A549 (cell line): ENCODE measurements around the gene PDX1.
A peak's percentile ranks its signal among the peaks of the same experiment; 100 is the strongest.

ENCODE experiments used
- CEBPB ChIP-seq, 2 experiments: fragments of >200 bp in 1 of 2; sonication (Bioruptor Twin) in 1 of 2; formaldehyde crosslinking in 1 of 2; IDR thresholded peaks; 2 replicates each; pipeline ENCODE4 v1.6.1; 2012 to 2016
- CTCF ChIP-seq: fragments of >200 bp; sonication (Bioruptor Twin); formaldehyde crosslinking; IDR thresholded peaks from 3 replicates; pipeline ENCODE4 v1.5.1; 2016
- ELK1 ChIP-seq: fragments of 150-350 bp; IDR thresholded peaks from 2 replicates; pipeline ENCODE4 v1.6.1; 2014; ENCODE audit warnings: low read depth, mild to moderate bottlenecking, low read length
- JUN ChIP-seq, 2 experiments: fragments of >200 bp; sonication (Bioruptor Twin); formaldehyde crosslinking; IDR thresholded peaks; 2 replicates in 1 of 2; 3 replicates in 1 of 2; pipeline ENCODE4 v1.6.1; 2016 to 2017
- MAFK ChIP-seq: fragments of 450-650 bp; IDR thresholded peaks from 2 replicates; pipeline ENCODE4 v1.6.1; 2014; ENCODE audit not compliant: partially characterized antibody
- MAX ChIP-seq: IDR thresholded peaks from 2 replicates; pipeline ENCODE4 v1.6.1; 2012
- POLR2A ChIP-seq: IDR thresholded peaks from 2 replicates; pipeline ENCODE4 v1.6.1; 2012; ENCODE audit warnings: mild to moderate bottlenecking, low read length
- RCOR1 ChIP-seq: fragments of 150-350 bp; IDR thresholded peaks from 2 replicates; pipeline ENCODE4 v1.6.1; 2014; ENCODE audit warnings: antibody characterized with exemption, low read length, low read depth
- SMC3 ChIP-seq: fragments of >200 bp; sonication (Bioruptor Twin); formaldehyde crosslinking; IDR thresholded peaks from 3 replicates; pipeline ENCODE4 v1.6.1; 2018; ENCODE audit warnings: inconsistent platforms
- TFCP2L1 ChIP-seq: fragments of 250-450 bp; sonication (Bioruptor Pico); IDR thresholded peaks from 2 replicates; pipeline ENCODE4 v1.5.0; 2021; ENCODE audit warnings: mild to moderate bottlenecking
- TF ChIP-seq, protein P1 (sequence below): fragments of 450-650 bp; IDR thresholded peaks from 2 replicates; pipeline ENCODE4 v1.6.1; 2014; ENCODE audit warnings: antibody characterized with exemption
- TF ChIP-seq, protein P2 (sequence below): IDR thresholded peaks from 2 replicates; pipeline ENCODE4 v1.6.1; 2012

DNA sequence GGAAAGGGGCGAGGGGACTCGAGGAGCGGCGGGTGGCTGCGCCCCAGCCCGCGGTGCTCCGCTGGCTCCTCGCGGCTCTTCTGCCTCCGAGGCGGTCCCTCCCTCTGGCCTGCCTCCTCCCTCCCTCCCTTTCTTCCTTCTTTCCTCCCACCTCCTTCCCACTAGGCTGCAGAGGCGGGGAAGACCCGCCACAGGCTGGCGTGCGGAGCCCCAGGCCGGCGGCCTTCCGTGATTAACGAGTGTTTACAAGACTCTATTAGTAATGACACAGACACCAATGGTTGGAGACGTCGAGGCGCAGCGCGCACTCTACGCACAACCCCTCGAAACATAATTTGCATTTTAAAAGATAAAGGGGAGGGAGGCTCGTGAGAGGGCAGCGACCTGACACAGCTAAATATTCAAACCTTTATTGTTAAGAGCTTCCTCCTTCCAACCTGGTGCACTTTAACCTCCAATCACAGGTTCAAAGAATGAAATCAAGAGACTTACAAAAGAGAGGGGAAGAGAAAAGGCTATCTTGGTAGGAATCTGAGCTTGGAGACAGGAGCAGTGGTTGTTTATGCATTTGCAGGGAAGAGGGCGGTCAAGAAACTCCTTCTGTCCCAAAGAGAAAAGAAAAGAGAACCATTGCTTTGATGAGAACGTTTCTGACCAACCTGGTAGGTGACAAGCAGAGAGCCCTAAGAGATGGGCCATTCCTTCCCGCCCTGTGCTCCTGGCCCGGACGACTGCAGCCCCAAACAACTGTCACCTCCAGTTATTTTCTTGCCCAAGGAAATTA is 49.5 kb downstream of the PDX1 start, which contains the start of gene CDX2:
- TF ChIP-seq MAX (no peak), CTCF (no peak), MAFK (no peak), ELK1 (no peak), JUN (IDR thresholded peaks at IDR 0.05) (no peak), POLR2A (peak; percentile 60), TFCP2L1 (CRISPR knock-in tag) (no peak), CEBPB (IDR thresholded peaks at IDR 0.05) (no peak), RCOR1 (no peak), SMC3 (no peak)
- TF ChIP-seq, protein P1, sequence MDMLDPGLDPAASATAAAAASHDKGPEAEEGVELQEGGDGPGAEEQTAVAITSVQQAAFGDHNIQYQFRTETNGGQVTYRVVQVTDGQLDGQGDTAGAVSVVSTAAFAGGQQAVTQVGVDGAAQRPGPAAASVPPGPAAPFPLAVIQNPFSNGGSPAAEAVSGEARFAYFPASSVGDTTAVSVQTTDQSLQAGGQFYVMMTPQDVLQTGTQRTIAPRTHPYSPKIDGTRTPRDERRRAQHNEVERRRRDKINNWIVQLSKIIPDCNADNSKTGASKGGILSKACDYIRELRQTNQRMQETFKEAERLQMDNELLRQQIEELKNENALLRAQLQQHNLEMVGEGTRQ, result no peak
- TF ChIP-seq, protein P2, sequence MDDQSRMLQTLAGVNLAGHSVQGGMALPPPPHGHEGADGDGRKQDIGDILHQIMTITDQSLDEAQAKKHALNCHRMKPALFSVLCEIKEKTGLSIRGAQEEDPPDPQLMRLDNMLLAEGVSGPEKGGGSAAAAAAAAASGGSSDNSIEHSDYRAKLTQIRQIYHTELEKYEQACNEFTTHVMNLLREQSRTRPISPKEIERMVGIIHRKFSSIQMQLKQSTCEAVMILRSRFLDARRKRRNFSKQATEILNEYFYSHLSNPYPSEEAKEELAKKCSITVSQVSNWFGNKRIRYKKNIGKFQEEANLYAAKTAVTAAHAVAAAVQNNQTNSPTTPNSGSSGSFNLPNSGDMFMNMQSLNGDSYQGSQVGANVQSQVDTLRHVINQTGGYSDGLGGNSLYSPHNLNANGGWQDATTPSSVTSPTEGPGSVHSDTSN, result no peak
